Esophagus muscularis mucosa (tissue), 3 donors: ENCODE measurements around the gene AKAP9.

Source experiments
- POLR2A ChIP-seq: fragments of 450-650 bp; IDR thresholded peaks from one replicate; pipeline ENCODE4 v1.6.1; 2017; ENCODE audit warnings: antibody characterized with exemption, moderate library complexity, mild to moderate bottlenecking, low read depth
- POLR2AphosphoS5 ChIP-seq, 2 donors: sonication (generic); formaldehyde crosslinking; IDR thresholded peaks; one replicate each; pipeline ENCODE4 v1.6.1; 2017; ENCODE audit warnings: antibody characterized with exemption in 2 of 2
- TF ChIP-seq, protein P1 (sequence below), 3 experiments: fragments of 200-600 bp in 2 of 3; fragments of 450-650 bp in 1 of 3; sonication (generic) in 2 of 3; IDR thresholded peaks; one replicate each; pipeline ENCODE4 v1.5.1; 2017 to 2019; ENCODE audit warnings: antibody characterized with exemption in 3 of 3, mild to moderate bottlenecking in 2 of 3, moderate library complexity in 1 of 3

DNA sequence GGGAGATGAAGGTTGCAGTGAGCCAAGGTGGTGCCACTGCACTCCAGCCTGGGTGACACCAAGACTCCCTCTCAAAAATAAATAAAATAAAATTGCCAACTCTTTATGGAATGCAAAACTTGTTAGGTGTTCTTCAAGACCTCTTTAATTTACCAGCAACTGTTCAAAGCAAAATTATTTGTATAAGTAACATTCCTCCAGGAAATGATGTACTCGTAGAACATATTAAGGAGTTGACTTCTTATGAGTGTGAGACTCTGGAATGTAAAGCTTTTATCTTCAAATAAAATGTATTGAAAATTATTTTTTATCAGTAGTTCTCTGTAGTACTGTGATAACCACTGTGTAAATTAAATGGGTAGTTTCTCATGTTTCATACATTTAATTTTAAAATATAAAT is 99.2 kb downstream of the AKAP9 start:
- TF ChIP-seq, protein P1, sequence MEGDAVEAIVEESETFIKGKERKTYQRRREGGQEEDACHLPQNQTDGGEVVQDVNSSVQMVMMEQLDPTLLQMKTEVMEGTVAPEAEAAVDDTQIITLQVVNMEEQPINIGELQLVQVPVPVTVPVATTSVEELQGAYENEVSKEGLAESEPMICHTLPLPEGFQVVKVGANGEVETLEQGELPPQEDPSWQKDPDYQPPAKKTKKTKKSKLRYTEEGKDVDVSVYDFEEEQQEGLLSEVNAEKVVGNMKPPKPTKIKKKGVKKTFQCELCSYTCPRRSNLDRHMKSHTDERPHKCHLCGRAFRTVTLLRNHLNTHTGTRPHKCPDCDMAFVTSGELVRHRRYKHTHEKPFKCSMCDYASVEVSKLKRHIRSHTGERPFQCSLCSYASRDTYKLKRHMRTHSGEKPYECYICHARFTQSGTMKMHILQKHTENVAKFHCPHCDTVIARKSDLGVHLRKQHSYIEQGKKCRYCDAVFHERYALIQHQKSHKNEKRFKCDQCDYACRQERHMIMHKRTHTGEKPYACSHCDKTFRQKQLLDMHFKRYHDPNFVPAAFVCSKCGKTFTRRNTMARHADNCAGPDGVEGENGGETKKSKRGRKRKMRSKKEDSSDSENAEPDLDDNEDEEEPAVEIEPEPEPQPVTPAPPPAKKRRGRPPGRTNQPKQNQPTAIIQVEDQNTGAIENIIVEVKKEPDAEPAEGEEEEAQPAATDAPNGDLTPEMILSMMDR (IDR thresholded peaks at IDR 0.05) = no peak
- TF ChIP-seq POLR2AphosphoS5 (IDR thresholded peaks at IDR 0.05) = no peak
- no peak for TF ChIP-seq POLR2A
